ENCODE data around the gene NUP107.

NUP107 gene

GRCh38 chr12:68789144-68789878 lies 102.5 kb downstream of the NUP107 start:
- Histone ChIP-seq H3K36me3 (ENCODE audit: insufficient read depth, low read length) (no peaks in the 10 kb centered on the region), H4K20me1 (ENCODE audit: insufficient read depth, low read length) (no peaks in the 10 kb centered on the region), H3K9ac (ENCODE audit: low read depth, low read length) (no peak overlapping the region), H3K4me2 (ENCODE audit: insufficient read depth, low read length) (no peak overlapping the region), H3K27me3 (ENCODE audit: insufficient read depth, low read length, poor library complexity) (no peaks in the 10 kb centered on the region), H3K27ac (ENCODE audit: low read length) (no peak overlapping the region), H3K4me1 (ENCODE audit: insufficient read depth, low read length) (no peaks in the 10 kb centered on the region), H3K79me2 (ENCODE audit: insufficient read depth, low read length) (no peaks in the 10 kb centered on the region), H3K9me3 (ENCODE audit: insufficient read depth, low read length, severe bottlenecking) (no peaks in the 10 kb centered on the region), H2AFZ (ENCODE audit: low read depth, low read length) (no peak overlapping the region), H3K4me3 (ENCODE audit: low read depth in 1 of 2, low read length in 2 of 2) (no peak overlapping the region)
- ATAC-seq (ENCODE audit: insufficient read depth, low read depth) (no peak), DNase-seq (no peak)
- TF ChIP-seq, protein P1, sequence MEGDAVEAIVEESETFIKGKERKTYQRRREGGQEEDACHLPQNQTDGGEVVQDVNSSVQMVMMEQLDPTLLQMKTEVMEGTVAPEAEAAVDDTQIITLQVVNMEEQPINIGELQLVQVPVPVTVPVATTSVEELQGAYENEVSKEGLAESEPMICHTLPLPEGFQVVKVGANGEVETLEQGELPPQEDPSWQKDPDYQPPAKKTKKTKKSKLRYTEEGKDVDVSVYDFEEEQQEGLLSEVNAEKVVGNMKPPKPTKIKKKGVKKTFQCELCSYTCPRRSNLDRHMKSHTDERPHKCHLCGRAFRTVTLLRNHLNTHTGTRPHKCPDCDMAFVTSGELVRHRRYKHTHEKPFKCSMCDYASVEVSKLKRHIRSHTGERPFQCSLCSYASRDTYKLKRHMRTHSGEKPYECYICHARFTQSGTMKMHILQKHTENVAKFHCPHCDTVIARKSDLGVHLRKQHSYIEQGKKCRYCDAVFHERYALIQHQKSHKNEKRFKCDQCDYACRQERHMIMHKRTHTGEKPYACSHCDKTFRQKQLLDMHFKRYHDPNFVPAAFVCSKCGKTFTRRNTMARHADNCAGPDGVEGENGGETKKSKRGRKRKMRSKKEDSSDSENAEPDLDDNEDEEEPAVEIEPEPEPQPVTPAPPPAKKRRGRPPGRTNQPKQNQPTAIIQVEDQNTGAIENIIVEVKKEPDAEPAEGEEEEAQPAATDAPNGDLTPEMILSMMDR (IDR thresholded peaks at IDR 0.05; ENCODE audit: borderline replicate concordance, extremely low read depth, low read length, poor library complexity, severe bottlenecking) = no peak
- TF ChIP-seq EZH2 (IDR thresholded peaks at IDR 0.05; ENCODE audit: borderline replicate concordance, low read depth, low read length, severe bottlenecking) = no peak

DNA sequence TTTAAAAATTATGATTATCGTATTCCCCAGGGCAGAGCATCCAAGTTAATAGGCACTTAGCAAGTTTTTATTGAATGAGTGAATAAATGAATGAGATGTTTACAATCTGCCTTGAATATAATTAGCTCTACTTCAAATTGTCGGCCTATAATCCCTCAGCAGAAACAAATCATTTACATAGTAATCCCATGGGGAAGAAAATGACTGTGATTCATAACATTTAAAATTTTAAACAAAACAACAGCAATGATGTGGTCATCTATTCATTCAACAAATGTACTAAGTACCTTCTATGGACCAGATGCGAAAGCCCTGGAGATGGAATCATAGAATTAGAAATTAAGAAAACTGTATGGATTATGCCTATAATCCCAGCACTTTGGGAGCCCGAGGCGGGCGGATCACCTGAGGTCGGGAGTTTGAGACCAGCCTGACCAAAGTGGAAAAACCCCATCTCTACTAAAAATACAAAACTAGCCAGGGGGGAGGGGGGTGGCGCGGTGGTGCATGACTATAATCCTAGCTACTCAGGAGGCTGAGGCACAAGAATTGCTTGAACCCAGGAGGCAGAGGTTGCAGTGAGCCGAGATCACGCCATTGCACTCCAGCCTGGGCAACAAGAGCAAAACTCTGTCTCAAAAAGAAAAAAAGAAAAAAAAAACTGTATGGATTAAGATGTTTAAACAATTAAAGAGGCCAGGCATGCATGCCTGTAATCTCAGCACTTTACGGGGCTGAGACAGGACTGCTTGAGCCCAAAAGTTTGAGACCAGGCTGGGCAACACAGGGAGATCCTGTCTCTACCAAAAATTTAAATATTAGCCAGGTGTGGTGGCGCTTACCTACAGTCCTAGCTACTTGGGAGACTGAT lies 103.5 kb downstream of the NUP107 start:
- H3K79me2 ChIP-seq (ENCODE audit: insufficient read depth, low read length) = no peaks in the 10 kb centered on the region
- no peak overlapping the region for H3K4me3 ChIP-seq (ENCODE audit: low read depth in 1 of 2, low read length in 2 of 2)
- no peak overlapping the region for H3K27ac ChIP-seq (ENCODE audit: low read length)
- no peak overlapping the region for H3K4me2 ChIP-seq (ENCODE audit: insufficient read depth, low read length)
- no peak overlapping the region for H3K9ac ChIP-seq (ENCODE audit: low read depth, low read length)
- no peak for DNase-seq
- ATAC-seq (ENCODE audit: insufficient read depth, low read depth) = no peak
- H4K20me1 ChIP-seq (ENCODE audit: insufficient read depth, low read length) = no peaks in the 10 kb centered on the region
- H3K4me1 ChIP-seq (ENCODE audit: insufficient read depth, low read length) = no peaks in the 10 kb centered on the region
- no peaks in the 10 kb centered on the region for H3K9me3 ChIP-seq (ENCODE audit: insufficient read depth, low read length, severe bottlenecking)
- H3K27me3 ChIP-seq (ENCODE audit: insufficient read depth, low read length, poor library complexity) = no peaks in the 10 kb centered on the region
- H3K36me3 ChIP-seq (ENCODE audit: insufficient read depth, low read length) = no peaks in the 10 kb centered on the region
- H2AFZ ChIP-seq (ENCODE audit: low read depth, low read length) = no peak overlapping the region
- TF ChIP-seq EZH2 (IDR thresholded peaks at IDR 0.05; ENCODE audit: borderline replicate concordance, low read depth, low read length, severe bottlenecking) = no peak
- TF ChIP-seq, protein P1 (IDR thresholded peaks at IDR 0.05; ENCODE audit: borderline replicate concordance, extremely low read depth, low read length, poor library complexity, severe bottlenecking) = no peak

- Histone ChIP-seq H3K4me3 (ENCODE audit: low read depth in 1 of 2, low read length in 2 of 2) (no peak overlapping the region), H3K4me2 (ENCODE audit: insufficient read depth, low read length) (no peak overlapping the region), H3K9me3 (ENCODE audit: insufficient read depth, low read length, severe bottlenecking) (no peaks in the 10 kb centered on the region), H3K27ac (ENCODE audit: low read length) (no peak overlapping the region), H2AFZ (ENCODE audit: low read depth, low read length) (no peak overlapping the region), H4K20me1 (ENCODE audit: insufficient read depth, low read length) (no peaks in the 10 kb centered on the region), H3K79me2 (ENCODE audit: insufficient read depth, low read length) (no peaks in the 10 kb centered on the region), H3K4me1 (ENCODE audit: insufficient read depth, low read length) (no peaks in the 10 kb centered on the region), H3K27me3 (ENCODE audit: insufficient read depth, low read length, poor library complexity) (no peaks in the 10 kb centered on the region), H3K36me3 (ENCODE audit: insufficient read depth, low read length) (no peaks in the 10 kb centered on the region), H3K9ac (ENCODE audit: low read depth, low read length) (no peak overlapping the region)
- no peak for DNase-seq
- TF ChIP-seq EZH2 (IDR thresholded peaks at IDR 0.05; ENCODE audit: borderline replicate concordance, low read depth, low read length, severe bottlenecking) = no peak
- TF ChIP-seq, protein P1 (IDR thresholded peaks at IDR 0.05; ENCODE audit: borderline replicate concordance, extremely low read depth, low read length, poor library complexity, severe bottlenecking) = no peak
- ATAC-seq (ENCODE audit: insufficient read depth, low read depth) = no peak
Measured at GRCh38 chr12:68790952-68791234, 104.1 kb downstream of the NUP107 start.

Data from DND-41 (cell line).